Measurements from ENCODE around the gene TRABD2B. TPM values are rescaled to one million over a fixed set of nuclear protein-coding genes. Genes with fewer than 3 reads are reported as not detected.

TRABD2B gene
- total and polyA plus RNA-seq, 2 experiments from 2014 or later = not detected

GRCh38 chr1:47724432-47724999 is 272.7 kb downstream of the TRABD2B start:
- Histone ChIP-seq H3F3A (ENCODE audit: insufficient read depth) (no peaks in the 10 kb centered on the region), H3K9me3 (ENCODE audit: low read depth) (no peaks in the 10 kb centered on the region), H3K36me3 (ENCODE audit: low read depth) (no peaks in the 10 kb centered on the region), H3K9me2 (ENCODE audit: insufficient read depth) (no peaks in the 10 kb centered on the region), H3K4me3 (no peak overlapping the region), H3K4me2 (ENCODE audit: unreplicated experiment) (no peak overlapping the region), H3K79me2 (ENCODE audit: insufficient read depth) (no peaks in the 10 kb centered on the region), H3K27ac (no peak overlapping the region), H4K20me1 (ENCODE audit: insufficient read depth) (no peaks in the 10 kb centered on the region), H3K9ac (no peak overlapping the region), H3K27me3 (replicated peaks; ENCODE audit: insufficient read depth) (peaks cover 54% of the 10 kb centered on the region), H3K4me1 (ENCODE audit: insufficient read depth) (no peaks in the 10 kb centered on the region), H2AFZ (no peak overlapping the region)
- 47 to 59% methylated on average over 9 to 13 of the region's 13 CpGs for WGBS, 2 experiments (ENCODE audit: low coverage in 1 of 2, low lambda C conversion rate in 2 of 2, missing lambda C conversion rate in 2 of 2)
- no peak for TF ChIP-seq EZH2 (IDR thresholded peaks at IDR 0.05; ENCODE audit: insufficient read depth, poor library complexity, severe bottlenecking)
- no peak for TF ChIP-seq EZH2phosphoT487 (IDR thresholded peaks at IDR 0.05; ENCODE audit: insufficient read depth, low read depth)
- no peak for DNase-seq
- in situ Hi-C loops (cut with MboI) = no loop called here

- Histone ChIP-seq H3K36me3 (ENCODE audit: low read depth) (no peaks in the 10 kb centered on the region), H4K20me1 (ENCODE audit: insufficient read depth) (no peaks in the 10 kb centered on the region), H3K4me3 (no peak overlapping the region), H3K9me3 (ENCODE audit: low read depth) (no peaks in the 10 kb centered on the region), H2AFZ (no peak overlapping the region), H3K4me1 (ENCODE audit: insufficient read depth) (no peaks in the 10 kb centered on the region), H3K27ac (no peak overlapping the region), H3K27me3 (replicated peaks; ENCODE audit: insufficient read depth) (peaks cover 66% of the 10 kb centered on the region), H3K4me2 (ENCODE audit: unreplicated experiment) (no peak overlapping the region), H3K9ac (no peak overlapping the region), H3K9me2 (ENCODE audit: insufficient read depth) (no peaks in the 10 kb centered on the region), H3F3A (ENCODE audit: insufficient read depth) (no peaks in the 10 kb centered on the region), H3K79me2 (ENCODE audit: insufficient read depth) (no peaks in the 10 kb centered on the region)
- TF ChIP-seq EZH2phosphoT487 (IDR thresholded peaks at IDR 0.05; ENCODE audit: insufficient read depth, low read depth) = no peak
- TF ChIP-seq EZH2 (IDR thresholded peaks at IDR 0.05; ENCODE audit: insufficient read depth, poor library complexity, severe bottlenecking) = no peak
- WGBS, 2 experiments (ENCODE audit: low coverage in 1 of 2, low lambda C conversion rate in 2 of 2, missing lambda C conversion rate in 2 of 2) = 65 to 76% methylated on average over 11 of the region's 11 CpGs
- in situ Hi-C loops (cut with MboI) = no loop called here
- no peak for DNase-seq
These were observed 274.1 kb downstream of the TRABD2B start for GRCh38 chr1:47722909-47723580.

- Histone ChIP-seq H3K9ac (no peak overlapping the region), H3K4me3 (no peak overlapping the region), H3K27ac (no peak overlapping the region), H3K79me2 (ENCODE audit: insufficient read depth) (no peaks in the 10 kb centered on the region), H3K27me3 (replicated peaks; ENCODE audit: insufficient read depth) (peaks cover 73% of the 10 kb centered on the region), H3K9me2 (ENCODE audit: insufficient read depth) (no peaks in the 10 kb centered on the region), H3K9me3 (ENCODE audit: low read depth) (no peaks in the 10 kb centered on the region), H4K20me1 (ENCODE audit: insufficient read depth) (no peaks in the 10 kb centered on the region), H3K36me3 (ENCODE audit: low read depth) (no peaks in the 10 kb centered on the region), H3F3A (ENCODE audit: insufficient read depth) (no peaks in the 10 kb centered on the region), H2AFZ (no peak overlapping the region), H3K4me1 (ENCODE audit: insufficient read depth) (no peaks in the 10 kb centered on the region), H3K4me2 (ENCODE audit: unreplicated experiment) (no peak overlapping the region)
- no peak for DNase-seq
- in situ Hi-C loops (cut with MboI) = no loop called here
- TF ChIP-seq EZH2phosphoT487 (IDR thresholded peaks at IDR 0.05; ENCODE audit: insufficient read depth, low read depth) = no peak
- TF ChIP-seq EZH2 (IDR thresholded peaks at IDR 0.05; ENCODE audit: insufficient read depth, poor library complexity, severe bottlenecking) = no peak
- WGBS, 2 experiments (ENCODE audit: low coverage in 1 of 2, low lambda C conversion rate in 2 of 2, missing lambda C conversion rate in 2 of 2) = 92 to 94% methylated on average over 8 of the region's 8 CpGs
These were observed 275.1 kb downstream of the TRABD2B start for GRCh38 chr1:47722101-47722500.

- Histone ChIP-seq H3K9me2 (ENCODE audit: insufficient read depth) (no peaks in the 10 kb centered on the region), H3K27me3 (replicated peaks; ENCODE audit: insufficient read depth) (peaks cover 76% of the 10 kb centered on the region), H3K9ac (no peak overlapping the region), H3K4me1 (ENCODE audit: insufficient read depth) (no peaks in the 10 kb centered on the region), H3K4me2 (ENCODE audit: unreplicated experiment) (no peak overlapping the region), H3F3A (ENCODE audit: insufficient read depth) (no peaks in the 10 kb centered on the region), H4K20me1 (ENCODE audit: insufficient read depth) (no peaks in the 10 kb centered on the region), H3K27ac (no peak overlapping the region), H3K9me3 (ENCODE audit: low read depth) (no peaks in the 10 kb centered on the region), H3K36me3 (ENCODE audit: low read depth) (no peaks in the 10 kb centered on the region), H2AFZ (no peak overlapping the region), H3K79me2 (ENCODE audit: insufficient read depth) (no peaks in the 10 kb centered on the region), H3K4me3 (no peak overlapping the region)
- DNase-seq = no peak
- 27 to 32% methylated on average over 2 to 4 of the region's 4 CpGs for WGBS, 2 experiments (ENCODE audit: low coverage in 1 of 2, low lambda C conversion rate in 2 of 2, missing lambda C conversion rate in 2 of 2)
- in situ Hi-C loops (cut with MboI) = no loop called here
- no peak for TF ChIP-seq EZH2 (IDR thresholded peaks at IDR 0.05; ENCODE audit: insufficient read depth, poor library complexity, severe bottlenecking)
- TF ChIP-seq EZH2phosphoT487 (IDR thresholded peaks at IDR 0.05; ENCODE audit: insufficient read depth, low read depth) = no peak
These were observed 277.1 kb downstream of the TRABD2B start for GRCh38 chr1:47720111-47720510.

Measured in GM23248 (cell line).